G401 (cell line): Measurements from ENCODE around the gene HDAC9. TPM values are rescaled to one million over a fixed set of nuclear protein-coding genes. Genes with fewer than 3 reads are reported as not detected.

Experiments used
- DNase-seq: peaks from one replicate; pipeline ENCODE4 v3.0.0-alpha.2; 2015; ENCODE audit warnings: low spot score
- in situ Hi-C: cut with HindIII; loops from 2 replicates; pipeline ENCODE4 v1.10.0; 2016; ENCODE audit warnings: low sequenced_read_pairs, mixed read lengths
- total RNA-seq: library from RNA; depleted of rRNA; stranded (reverse); fragments of >200 nt; shearing (Covaris generic); gene quantifications from 2 replicates; pipeline ENCODE4 v1.2.3, GENCODE V29; 2014

The HDAC9 gene
- total RNA-seq, 1 experiment from 2014 or later, result 5.6 TPM

GRCh38 chr7:18518555-18518954 lies 23.0 kb downstream of the HDAC9 start:
- in situ Hi-C loops, result no loop called here
- DNase-seq, result no peak

GRCh38 chr7:18520450-18521235 lies 25.1 kb downstream of the HDAC9 start:
- in situ Hi-C loops, result no loop called here
- no peak for DNase-seq

GRCh38 chr7:18521236-18521589 lies 25.7 kb downstream of the HDAC9 start:
- DNase-seq, result no peak
- in situ Hi-C loops, result no loop called here

- DNase-seq, result no peak
- in situ Hi-C loops, result no loop called here
Observed at GRCh38 chr7:18521945-18522566, 26.5 kb downstream of the HDAC9 start.

GRCh38 chr7:18524248-18524647 lies 28.7 kb downstream of the HDAC9 start:
- in situ Hi-C loops, result no loop called here
- no peak for DNase-seq

DNA sequence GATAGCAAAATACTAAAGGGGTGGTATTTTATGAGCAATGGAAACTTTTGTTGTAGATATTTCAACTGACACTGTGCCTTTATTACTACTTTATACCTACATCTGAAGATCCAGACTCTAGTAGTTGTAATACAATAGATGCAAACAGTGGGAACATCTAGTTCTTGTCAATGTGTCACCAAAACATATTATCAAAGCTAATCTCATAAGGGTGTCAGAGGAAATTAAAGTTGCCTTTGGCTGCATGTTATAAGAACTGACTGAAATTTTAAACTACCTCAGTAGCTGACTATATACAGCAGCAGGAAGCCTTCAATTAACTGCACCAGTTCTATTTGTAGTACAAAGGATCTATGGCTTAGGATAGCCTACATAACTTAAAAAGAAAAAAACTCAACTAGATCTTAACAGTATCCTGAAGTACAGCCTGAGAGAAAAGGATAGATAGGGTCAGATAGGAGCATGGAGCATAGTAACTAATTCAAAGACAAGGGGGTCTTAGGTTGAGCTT lies 30.9 kb downstream of the HDAC9 start:
- no peak for DNase-seq
- in situ Hi-C loops, result no loop called here

DNA sequence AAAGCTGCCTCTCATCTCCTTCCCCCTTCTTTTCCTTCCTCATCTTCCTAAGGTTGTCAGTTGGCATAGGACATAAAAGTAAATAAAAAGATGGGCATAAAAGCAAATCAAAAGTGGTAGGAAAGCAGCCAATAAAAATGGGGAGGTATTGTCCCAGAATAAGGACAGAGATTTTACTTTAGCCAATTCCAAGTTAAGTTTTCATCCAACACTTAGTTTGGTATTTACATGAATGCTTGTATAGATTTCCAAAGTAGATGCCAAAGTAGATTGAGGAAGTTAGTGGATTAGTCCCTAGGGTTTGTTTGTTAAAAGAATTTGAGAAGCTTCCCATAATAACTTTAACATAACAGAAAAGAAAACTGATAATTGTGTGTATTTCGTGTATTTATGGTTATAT lies 33.7 kb downstream of the HDAC9 start:
- in situ Hi-C loops, result no loop called here
- no peak for DNase-seq

DNA sequence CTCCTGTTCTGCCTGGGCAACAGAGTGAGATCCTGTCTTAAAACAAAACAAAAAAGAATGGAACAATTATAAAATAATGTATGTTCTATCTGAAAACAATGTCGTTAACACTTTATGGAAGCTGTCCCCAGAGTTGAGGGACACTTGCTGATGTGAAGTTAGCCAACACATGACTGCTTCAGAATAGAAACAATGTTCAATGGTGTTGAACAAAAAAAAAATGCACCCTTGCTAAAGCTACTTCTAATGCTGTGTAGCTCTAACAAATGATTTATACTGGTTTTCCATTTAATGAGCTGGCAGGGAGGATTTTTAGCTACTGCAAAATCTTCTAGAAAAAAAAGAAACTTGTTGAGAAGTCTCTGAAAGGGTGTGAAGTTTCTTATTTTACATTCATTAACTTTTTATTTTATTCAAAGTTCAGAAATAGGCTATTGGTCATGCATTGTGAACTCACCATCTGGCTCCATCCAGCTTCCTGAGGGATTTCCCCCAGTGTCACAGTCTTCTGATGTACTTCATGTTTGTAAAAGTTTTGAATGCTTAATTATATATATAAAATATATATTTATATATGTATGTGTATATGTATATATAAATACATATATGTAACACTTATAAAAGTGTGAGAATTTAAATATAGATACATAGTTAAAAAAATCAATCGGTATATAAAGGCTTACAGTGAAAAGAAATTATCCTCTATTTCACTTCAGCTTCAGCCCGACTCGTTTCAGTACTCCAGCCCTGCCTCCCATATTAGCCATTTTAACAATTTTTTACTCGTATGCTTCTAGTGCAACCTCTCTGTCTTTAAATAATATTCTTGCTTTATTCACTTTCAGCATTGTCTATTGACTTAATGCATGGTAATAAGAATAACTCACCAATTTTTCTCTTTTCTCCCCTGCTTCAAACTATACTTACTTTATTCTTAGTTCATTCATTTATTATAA lies 35.0 kb downstream of the HDAC9 start:
- in situ Hi-C loops, result no loop called here
- DNase-seq, result no peak

DNA sequence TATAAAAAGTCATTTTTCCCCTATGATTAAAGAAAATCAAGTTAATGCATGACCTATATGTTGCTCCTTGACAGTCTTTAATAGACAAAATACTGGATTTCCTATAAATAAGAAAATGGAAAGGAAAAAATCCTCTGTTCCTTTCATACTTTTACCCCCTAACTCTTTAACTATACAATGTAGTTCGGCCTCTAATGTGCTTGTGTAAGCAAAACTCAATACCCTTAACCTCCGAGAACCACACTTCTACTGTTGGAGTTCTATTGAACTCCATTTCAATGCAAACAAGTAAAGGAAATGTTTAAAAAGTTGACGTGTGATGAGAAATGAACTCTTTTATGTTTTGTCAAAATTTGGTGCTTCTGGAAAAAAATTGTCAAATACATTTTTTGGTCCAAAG lies 36.0 kb downstream of the HDAC9 start:
- DNase-seq, result no peak
- in situ Hi-C loops, result no loop called here

GRCh38 chr7:18532813-18533212 lies 37.3 kb downstream of the HDAC9 start:
- DNase-seq, result no peak
- in situ Hi-C loops, result no loop called here

DNA sequence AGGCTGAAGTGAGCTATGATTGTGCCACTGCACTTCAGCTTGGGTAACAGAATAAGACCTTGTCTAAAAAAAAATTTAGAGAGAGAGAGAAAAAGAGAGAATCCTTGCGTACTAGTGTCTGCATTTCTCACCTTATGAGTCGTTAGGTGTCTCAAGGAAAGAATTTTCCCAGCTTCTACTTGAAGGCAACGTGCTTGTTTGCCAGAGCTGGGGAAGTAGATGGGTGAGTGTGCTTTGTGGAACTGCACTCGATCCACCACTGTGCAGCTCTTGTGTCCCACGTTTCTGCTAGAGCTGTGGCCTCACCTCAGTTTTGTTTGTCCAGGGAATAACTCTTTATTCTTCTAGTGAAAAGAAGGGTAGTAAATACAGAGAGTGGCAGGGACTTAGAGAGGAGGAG lies 38.9 kb downstream of the HDAC9 start:
- DNase-seq, result no peak
- in situ Hi-C loops, result no loop called here

DNA sequence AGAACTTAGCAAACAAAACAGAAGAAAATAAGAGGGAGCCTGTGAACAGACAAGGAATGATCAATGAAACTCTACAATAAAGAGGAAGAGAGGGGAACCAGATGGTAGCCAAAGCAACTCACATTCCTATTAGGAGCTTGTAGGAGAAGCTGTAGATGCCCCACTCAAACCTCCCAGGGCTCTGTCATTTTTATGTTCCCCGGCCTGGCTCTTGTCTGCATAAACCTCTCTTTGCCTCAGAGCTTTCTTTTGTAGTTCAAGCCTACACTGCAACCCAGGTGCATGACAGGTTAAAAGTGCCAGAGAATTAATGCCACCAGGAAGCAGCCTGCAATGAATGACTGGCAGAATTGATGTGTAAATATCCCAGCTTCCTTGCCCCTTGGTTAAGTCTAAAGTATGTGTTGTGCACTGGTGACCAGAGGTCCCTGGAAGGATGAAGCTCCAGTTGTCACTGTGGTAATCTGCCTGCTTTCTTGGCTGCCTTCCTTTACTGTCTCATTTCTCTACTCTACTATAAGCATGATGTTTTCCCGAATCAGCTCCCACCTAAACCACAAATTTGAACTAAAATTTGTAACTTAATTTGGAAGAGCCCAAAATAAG lies 40.4 kb downstream of the HDAC9 start:
- no peak for DNase-seq
- in situ Hi-C loops, result no loop called here

- in situ Hi-C loops, result no loop called here
- no peak for DNase-seq
Observed at GRCh38 chr7:18536486-18536885, 40.9 kb downstream of the HDAC9 start.

GRCh38 chr7:18538554-18539250 lies 43.2 kb downstream of the HDAC9 start:
- in situ Hi-C loops, result no loop called here
- no peak for DNase-seq

DNA sequence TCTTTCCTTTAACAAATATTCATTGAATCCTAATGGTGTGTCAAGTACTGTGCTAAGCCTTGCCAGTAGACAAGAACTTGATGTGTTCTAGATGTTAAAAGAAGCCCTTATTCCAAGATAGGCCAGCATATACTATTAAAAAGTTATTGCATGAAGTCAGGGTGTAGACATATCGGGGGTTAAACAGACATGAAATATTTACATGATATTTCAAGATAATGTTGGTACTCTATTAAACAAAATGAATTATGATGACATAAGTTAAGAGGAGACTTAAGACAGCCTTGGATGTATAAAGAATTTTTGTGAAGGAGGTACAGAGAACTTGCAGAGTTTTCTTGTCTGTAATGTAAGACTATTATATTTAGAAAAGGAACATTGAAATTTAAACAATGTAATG lies 44.8 kb downstream of the HDAC9 start:
- DNase-seq, result no peak
- in situ Hi-C loops, result no loop called here

DNA sequence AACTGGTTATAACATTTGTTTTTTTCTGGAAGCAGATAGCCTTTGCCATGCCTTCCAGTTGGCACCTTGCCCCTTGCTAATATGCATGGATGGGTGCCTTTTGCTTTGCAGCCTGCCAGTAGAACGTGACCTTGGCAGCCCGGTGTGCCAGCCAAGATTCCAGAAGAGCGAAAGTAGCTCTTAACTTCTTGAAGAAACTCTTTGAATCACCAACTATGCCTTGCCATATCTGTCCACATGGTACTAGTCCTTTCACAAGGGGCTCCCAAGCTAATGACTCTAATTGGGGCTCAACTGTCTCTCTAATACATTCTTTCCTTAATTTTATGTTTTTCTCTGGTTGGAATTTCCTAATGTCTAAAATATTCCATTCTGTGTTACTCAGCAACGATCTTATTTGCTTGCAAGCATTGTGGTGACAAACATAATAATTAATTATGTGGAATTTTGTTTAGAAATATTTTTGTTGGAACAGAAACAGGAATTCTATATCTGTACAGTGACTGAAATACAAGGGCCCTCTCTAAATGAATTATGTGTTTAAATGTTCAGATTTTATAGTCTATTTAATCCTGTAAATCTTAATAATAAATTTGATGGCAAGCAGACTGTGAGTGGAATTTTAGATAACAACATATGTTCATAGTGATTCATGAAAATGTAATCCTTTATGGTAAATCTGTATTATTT lies 45.8 kb downstream of the HDAC9 start:
- in situ Hi-C loops, result no loop called here
- peak; percentile 78 for DNase-seq

GRCh38 chr7:18541871-18542212 lies 46.3 kb downstream of the HDAC9 start:
- in situ Hi-C loops, result no loop called here
- no peak for DNase-seq

DNA sequence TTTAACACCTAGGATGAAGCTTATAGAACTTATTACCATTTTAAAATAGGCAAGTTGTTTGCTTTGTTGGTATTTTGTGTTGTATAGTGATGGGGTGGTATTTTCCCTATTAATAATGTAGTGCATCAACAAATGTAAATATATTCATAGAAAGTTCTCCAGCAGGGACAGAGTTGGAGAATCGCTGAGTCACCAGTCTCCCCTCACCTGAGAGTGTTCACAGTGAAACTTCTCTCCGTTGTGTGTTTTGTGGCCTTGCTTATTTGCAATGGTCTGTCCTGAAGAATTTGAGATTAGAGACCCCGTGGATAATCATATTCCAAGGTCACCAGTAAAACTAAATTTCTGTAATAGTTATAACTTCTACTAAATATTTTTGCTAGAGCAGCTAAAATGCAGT lies 51.0 kb downstream of the HDAC9 start:
- no peak for DNase-seq
- in situ Hi-C loops, result no loop called here
